Measurements from ENCODE around the gene PPIL1. TPM values are rescaled to one million over a fixed set of nuclear protein-coding genes. Genes with fewer than 3 reads are reported as not detected.

Gene PPIL1
- total and polyA plus RNA-seq, 2 of the 13 experiments (the other 11 are each of a cell fraction or from before 2014, with no cell fraction given), result 74.2 to 144 TPM

- CTCF ChIA-PET (ENCODE audit: low intra/inter-chr PET ratio, low total read pairs), result interaction anchor here (4.6 kb wide), 1 partner anchor 83 kb away, joined by 47 read pairs; no protein-coding TSS in a partner anchor
- Histone ChIP-seq H3K4me3 (replicated peaks in 1 of 3; ENCODE audit: insufficient read depth in 1 of 3, low read depth in 2 of 3, low read length in 3 of 3) (no peak overlapping the region), H3K9ac (ENCODE audit: insufficient read depth, low read depth, low read length) (no peak overlapping the region), H4K20me1 (ENCODE audit: insufficient read depth, low read length) (no peaks in the 10 kb centered on the region), H3K27ac (ENCODE audit: extremely low read length, insufficient read depth, low read length) (no peak overlapping the region), H3K36me3 (replicated peaks in 1 of 2; ENCODE audit: control insufficient read depth in 1 of 2, insufficient read depth in 2 of 2, low read length in 2 of 2) (peaks cover 0 to 8% of the 10 kb centered on the region in 2 experiments; a peak in 3 of 5 replicates), H3K9me3 (ENCODE audit: low read length) (no peaks in the 10 kb centered on the region), H3K4me2 (ENCODE audit: low read depth, low read length) (peak overlapping the region; percentile 15; the same call in 1 of the 2 replicates), H3K79me2 (ENCODE audit: insufficient read depth, low read length) (no peaks in the 10 kb centered on the region), H2AFZ (ENCODE audit: low read length) (no peak overlapping the region), H3K27me3 (ENCODE audit: control insufficient read depth in 1 of 2, insufficient read depth in 2 of 2, low read length in 2 of 2) (no peaks in the 10 kb centered on the region), H3K4me1 (ENCODE audit: insufficient read depth, low read length) (peaks cover 35% of the 10 kb centered on the region)
- ATAC-seq (peak; percentile 59), DNase-seq (ENCODE audit: low spot score) (peak; percentile 46), FAIRE-seq (peak; percentile 18)
- no TSS peak for BruUV-seq (replicated peaks)
- in situ Hi-C loops (cut with HindIII; ENCODE audit: extremely low pct_ligation_motif_present, low pct_unique_long_range_greater_than_20kb), result no loop called here
- intact Hi-C loops (cut with micrococcal nuclease; ENCODE audit: unreplicated experiment), result loop anchor here (1.0 kb wide), 1 partner anchor 36 kb away; no protein-coding TSS in a partner anchor
- POLR2A ChIA-PET, result interaction anchor here (1.7 kb wide), 1 partner anchor 19 kb away, joined by 6 read pairs; no protein-coding TSS in a partner anchor
- WGBS (ENCODE audit: low lambda C conversion rate), result 59% methylated on average over 26 of the region's 26 CpGs
- TF ChIP-seq, protein P1, sequence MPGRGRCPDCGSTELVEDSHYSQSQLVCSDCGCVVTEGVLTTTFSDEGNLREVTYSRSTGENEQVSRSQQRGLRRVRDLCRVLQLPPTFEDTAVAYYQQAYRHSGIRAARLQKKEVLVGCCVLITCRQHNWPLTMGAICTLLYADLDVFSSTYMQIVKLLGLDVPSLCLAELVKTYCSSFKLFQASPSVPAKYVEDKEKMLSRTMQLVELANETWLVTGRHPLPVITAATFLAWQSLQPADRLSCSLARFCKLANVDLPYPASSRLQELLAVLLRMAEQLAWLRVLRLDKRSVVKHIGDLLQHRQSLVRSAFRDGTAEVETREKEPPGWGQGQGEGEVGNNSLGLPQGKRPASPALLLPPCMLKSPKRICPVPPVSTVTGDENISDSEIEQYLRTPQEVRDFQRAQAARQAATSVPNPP (CRISPR knock-in tag; IDR thresholded peaks at IDR 0.05), result no peak
- TF ChIP-seq MAX (IDR thresholded peaks at IDR 0.05), result peak; percentile 51
- 0 out of 2 replicates have a peak, but pooled peaks have one; percentile 43 for TF ChIP-seq ZNF331 (CRISPR knock-in tag; IDR thresholded peaks at IDR 0.05)
- peak; percentile 22; the same call in 1 of the 2 replicates for TF ChIP-seq HDAC2 (CRISPR knock-in tag; IDR thresholded peaks at IDR 0.05)
- no peak for TF ChIP-seq ZZZ3 (CRISPR knock-in tag; IDR thresholded peaks at IDR 0.05; ENCODE audit: borderline replicate concordance)
- TF ChIP-seq, protein P2, sequence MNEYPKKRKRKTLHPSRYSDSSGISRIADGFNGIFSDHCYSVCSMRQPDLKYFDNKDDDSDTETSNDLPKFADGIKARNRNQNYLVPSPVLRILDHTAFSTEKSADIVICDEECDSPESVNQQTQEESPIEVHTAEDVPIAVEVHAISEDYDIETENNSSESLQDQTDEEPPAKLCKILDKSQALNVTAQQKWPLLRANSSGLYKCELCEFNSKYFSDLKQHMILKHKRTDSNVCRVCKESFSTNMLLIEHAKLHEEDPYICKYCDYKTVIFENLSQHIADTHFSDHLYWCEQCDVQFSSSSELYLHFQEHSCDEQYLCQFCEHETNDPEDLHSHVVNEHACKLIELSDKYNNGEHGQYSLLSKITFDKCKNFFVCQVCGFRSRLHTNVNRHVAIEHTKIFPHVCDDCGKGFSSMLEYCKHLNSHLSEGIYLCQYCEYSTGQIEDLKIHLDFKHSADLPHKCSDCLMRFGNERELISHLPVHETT (CRISPR knock-in tag; conservative IDR thresholded peaks at IDR 0.05), result no peak
- peak; percentile 10; the same call in 1 of the 2 replicates for TF ChIP-seq NFKB2 (CRISPR knock-in tag; IDR thresholded peaks at IDR 0.05; ENCODE audit: borderline replicate concordance)
- peak; percentile 21; the same call in 1 of the 2 replicates for TF ChIP-seq FOSL2 (CRISPR knock-in tag; IDR thresholded peaks at IDR 0.05)
- no peak for TF ChIP-seq GFI1 (CRISPR knock-in tag; IDR thresholded peaks at IDR 0.05; ENCODE audit: borderline replicate concordance)
- peak; percentile 91 for TF ChIP-seq TFAP4 (IDR thresholded peaks at IDR 0.05; ENCODE audit: borderline replicate concordance, low read depth)
- TF ChIP-seq TFE3 (CRISPR knock-in tag; IDR thresholded peaks at IDR 0.05), result 0 out of 2 replicates have a peak, but pooled peaks have one; percentile 20
- peak; percentile 67 for TF ChIP-seq SAP130 (CRISPR knock-in tag; IDR thresholded peaks at IDR 0.05; ENCODE audit: low read depth)
- TF ChIP-seq MEIS2 (CRISPR knock-in tag; IDR thresholded peaks at IDR 0.05), result 0 out of 2 replicates have a peak, but pooled peaks have one; percentile 21
- TF ChIP-seq, protein P3, sequence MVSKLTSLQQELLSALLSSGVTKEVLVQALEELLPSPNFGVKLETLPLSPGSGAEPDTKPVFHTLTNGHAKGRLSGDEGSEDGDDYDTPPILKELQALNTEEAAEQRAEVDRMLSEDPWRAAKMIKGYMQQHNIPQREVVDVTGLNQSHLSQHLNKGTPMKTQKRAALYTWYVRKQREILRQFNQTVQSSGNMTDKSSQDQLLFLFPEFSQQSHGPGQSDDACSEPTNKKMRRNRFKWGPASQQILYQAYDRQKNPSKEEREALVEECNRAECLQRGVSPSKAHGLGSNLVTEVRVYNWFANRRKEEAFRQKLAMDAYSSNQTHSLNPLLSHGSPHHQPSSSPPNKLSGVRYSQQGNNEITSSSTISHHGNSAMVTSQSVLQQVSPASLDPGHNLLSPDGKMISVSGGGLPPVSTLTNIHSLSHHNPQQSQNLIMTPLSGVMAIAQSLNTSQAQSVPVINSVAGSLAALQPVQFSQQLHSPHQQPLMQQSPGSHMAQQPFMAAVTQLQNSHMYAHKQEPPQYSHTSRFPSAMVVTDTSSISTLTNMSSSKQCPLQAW (CRISPR knock-in tag; IDR thresholded peaks at IDR 0.05), result 0 out of 2 replicates have a peak, but pooled peaks have one; percentile 45
- no peak for TF ChIP-seq TCF12 (IDR thresholded peaks at IDR 0.05)
- TF ChIP-seq TCF12 (CRISPR knock-in tag; IDR thresholded peaks at IDR 0.05), result no peak
- TF ChIP-seq ZNF777 (CRISPR knock-in tag; IDR thresholded peaks at IDR 0.05), result no peak
Measured at GRCh38 chr6:36848658-36849441, 25.8 kb downstream of the PPIL1 start.

All from HepG2 (cell line).